ENCODE data around the gene SKI. TPM values are rescaled to one million over a fixed set of nuclear protein-coding genes. Genes with fewer than 3 reads are reported as not detected.

SKI gene
- total RNA-seq, 2 experiments from 2014 or later = 4.7 to 11.7 TPM

- ChIA-PET CTCF (ENCODE audit: unreplicated experiment) (no interaction called here), POLR2A (no interaction called here)
- no peak overlapping the region for H3K4me3 ChIP-seq (ENCODE audit: low read depth, low read length, poor library complexity, severe bottlenecking)
- no peaks in the 10 kb centered on the region for H3K9me3 ChIP-seq (ENCODE audit: low read length)
- H3K27ac ChIP-seq (ENCODE audit: low read depth, low read length, poor library complexity, severe bottlenecking) = no peak overlapping the region
- BruUV-seq (replicated peaks) = no TSS peak
- no peak for DNase-seq (ENCODE audit: low spot score)
- H3K79me2 ChIP-seq (ENCODE audit: insufficient read depth, low read depth, low read length) = no peaks in the 10 kb centered on the region
- no peaks in the 10 kb centered on the region for H3K9me2 ChIP-seq (ENCODE audit: insufficient read depth, low read length)
- no peak overlapping the region for H2AFZ ChIP-seq (ENCODE audit: low read length)
- TF ChIP-seq, protein P1, sequence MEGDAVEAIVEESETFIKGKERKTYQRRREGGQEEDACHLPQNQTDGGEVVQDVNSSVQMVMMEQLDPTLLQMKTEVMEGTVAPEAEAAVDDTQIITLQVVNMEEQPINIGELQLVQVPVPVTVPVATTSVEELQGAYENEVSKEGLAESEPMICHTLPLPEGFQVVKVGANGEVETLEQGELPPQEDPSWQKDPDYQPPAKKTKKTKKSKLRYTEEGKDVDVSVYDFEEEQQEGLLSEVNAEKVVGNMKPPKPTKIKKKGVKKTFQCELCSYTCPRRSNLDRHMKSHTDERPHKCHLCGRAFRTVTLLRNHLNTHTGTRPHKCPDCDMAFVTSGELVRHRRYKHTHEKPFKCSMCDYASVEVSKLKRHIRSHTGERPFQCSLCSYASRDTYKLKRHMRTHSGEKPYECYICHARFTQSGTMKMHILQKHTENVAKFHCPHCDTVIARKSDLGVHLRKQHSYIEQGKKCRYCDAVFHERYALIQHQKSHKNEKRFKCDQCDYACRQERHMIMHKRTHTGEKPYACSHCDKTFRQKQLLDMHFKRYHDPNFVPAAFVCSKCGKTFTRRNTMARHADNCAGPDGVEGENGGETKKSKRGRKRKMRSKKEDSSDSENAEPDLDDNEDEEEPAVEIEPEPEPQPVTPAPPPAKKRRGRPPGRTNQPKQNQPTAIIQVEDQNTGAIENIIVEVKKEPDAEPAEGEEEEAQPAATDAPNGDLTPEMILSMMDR (conservative IDR thresholded peaks at IDR 0.05; ENCODE audit: low read length) = no peak
- TF ChIP-seq EZH2phosphoT487 (IDR thresholded peaks at IDR 0.05; ENCODE audit: borderline replicate concordance, low read depth, low read length) = no peak
- intact Hi-C loops (cut with micrococcal nuclease; ENCODE audit: unreplicated experiment) = no loop called here
- H3K4me2 ChIP-seq (ENCODE audit: low read length) = no peak overlapping the region
- no peaks in the 10 kb centered on the region for H3K4me1 ChIP-seq (ENCODE audit: insufficient read depth, low read length, poor library complexity, severe bottlenecking)
- H4K20me1 ChIP-seq (ENCODE audit: insufficient read depth, low read length) = no peaks in the 10 kb centered on the region
- H3K36me3 ChIP-seq (ENCODE audit: insufficient read depth, low read length) = no peaks in the 10 kb centered on the region
Observed at GRCh38 chr1:2339206-2340085, 111.3 kb downstream of the SKI start.

DNA sequence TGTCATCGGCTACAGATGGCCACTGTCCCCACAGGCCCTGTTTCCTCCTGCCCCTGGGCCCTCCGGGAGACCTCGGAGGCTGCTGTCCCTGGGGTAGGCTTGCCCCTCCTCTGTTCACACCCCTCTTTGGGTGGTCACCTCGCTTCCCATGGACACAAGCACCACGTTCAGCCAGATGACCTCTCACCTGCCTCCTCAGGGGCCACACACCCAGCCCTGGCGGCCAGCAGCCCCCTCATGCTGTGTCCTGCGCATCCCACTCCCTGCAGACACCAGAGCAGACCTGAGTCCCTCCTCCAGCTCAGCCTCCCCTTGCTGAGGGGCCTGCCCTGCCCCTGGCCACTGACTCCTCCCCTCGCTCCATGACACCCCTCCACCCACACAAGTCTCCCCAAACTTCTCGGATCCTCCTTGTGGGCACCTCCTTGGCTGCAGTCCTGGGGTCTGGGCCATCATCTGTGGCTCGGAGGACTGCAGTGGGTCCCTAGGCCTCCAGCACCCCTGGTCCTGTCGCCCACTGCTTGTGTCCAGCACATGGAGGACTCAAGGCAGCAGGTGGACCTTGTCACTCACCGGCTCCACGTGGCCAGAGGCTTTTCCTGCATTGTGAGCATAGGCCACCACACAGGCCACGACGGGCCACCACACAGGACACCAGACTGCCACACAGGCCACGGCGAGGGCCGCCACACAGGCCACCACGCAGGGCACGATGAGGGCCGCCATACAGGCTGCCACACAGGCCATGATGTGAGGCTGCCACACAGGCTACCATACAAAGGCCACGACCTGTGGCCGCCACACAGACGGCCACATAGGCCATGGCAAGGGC lies 112.2 kb downstream of the SKI start:
- H3K36me3 ChIP-seq (ENCODE audit: insufficient read depth, low read length) = no peaks in the 10 kb centered on the region

More for the DNA sequence above, 112.2 kb downstream of the SKI start:
- ChIA-PET CTCF (ENCODE audit: unreplicated experiment) (no interaction called here), POLR2A (no interaction called here)
- H3K4me3 ChIP-seq (ENCODE audit: low read depth, low read length, poor library complexity, severe bottlenecking) = no peak overlapping the region
- TF ChIP-seq, protein P1 (conservative IDR thresholded peaks at IDR 0.05; ENCODE audit: low read length) = no peak
- no peak for TF ChIP-seq EZH2phosphoT487 (IDR thresholded peaks at IDR 0.05; ENCODE audit: borderline replicate concordance, low read depth, low read length)
- no peak overlapping the region for H2AFZ ChIP-seq (ENCODE audit: low read length)
- DNase-seq (ENCODE audit: low spot score) = no peak
- H3K79me2 ChIP-seq (ENCODE audit: insufficient read depth, low read depth, low read length) = no peaks in the 10 kb centered on the region
- intact Hi-C loops (cut with micrococcal nuclease; ENCODE audit: unreplicated experiment) = no loop called here
- BruUV-seq (replicated peaks) = no TSS peak
- no peak overlapping the region for H3K27ac ChIP-seq (ENCODE audit: low read depth, low read length, poor library complexity, severe bottlenecking)
- H3K9me2 ChIP-seq (ENCODE audit: insufficient read depth, low read length) = no peaks in the 10 kb centered on the region
- H3K4me2 ChIP-seq (ENCODE audit: low read length) = no peak overlapping the region
- no peaks in the 10 kb centered on the region for H3K4me1 ChIP-seq (ENCODE audit: insufficient read depth, low read length, poor library complexity, severe bottlenecking)
- H3K9me3 ChIP-seq (ENCODE audit: low read length) = no peaks in the 10 kb centered on the region
- H4K20me1 ChIP-seq (ENCODE audit: insufficient read depth, low read length) = no peaks in the 10 kb centered on the region

Measured in OCI-LY7 (cell line).